ENCODE measurements around the gene RBM38.

Gene RBM38

DNA sequence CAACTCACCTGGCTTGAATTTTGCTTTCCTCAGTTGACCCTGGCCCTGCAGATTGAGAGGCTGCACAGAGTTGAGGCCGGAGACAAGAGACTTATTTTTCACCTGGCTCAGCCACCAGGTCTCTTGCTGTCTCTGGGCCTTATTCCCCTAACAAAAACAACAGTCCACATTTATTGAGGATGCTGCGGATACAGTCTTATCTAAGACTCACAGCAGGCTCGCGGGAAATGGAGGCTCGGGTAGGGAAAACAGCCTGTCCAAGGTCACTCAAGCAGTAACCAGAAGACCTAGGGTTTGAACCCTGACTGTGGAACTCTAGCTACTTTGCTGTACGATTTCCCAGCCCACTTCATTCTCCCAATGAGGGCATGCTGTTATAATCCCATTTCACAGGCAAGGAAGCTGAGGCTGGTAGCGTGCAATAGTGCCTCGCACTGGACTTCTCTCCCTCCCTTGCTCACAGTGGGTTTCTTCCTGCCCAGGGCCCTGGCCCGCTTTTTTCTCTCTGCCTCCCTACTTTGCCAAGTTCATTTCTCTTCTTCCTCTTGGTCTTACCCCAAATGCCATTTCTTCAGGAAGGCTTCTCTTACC is 57.7 kb downstream of the RBM38 start:
- H3F3A ChIP-seq (ENCODE audit: low read depth): peaks cover 16% of the 10 kb centered on the region
- no peaks in the 10 kb centered on the region for H3K27me3 ChIP-seq (ENCODE audit: insufficient read depth, low read length, poor library complexity, severe bottlenecking)
- no peaks in the 10 kb centered on the region for H3K9me3 ChIP-seq (ENCODE audit: insufficient read depth, low read depth, low read length)
- no peak overlapping the region for H2AFZ ChIP-seq (ENCODE audit: low read length)
- H3K4me2 ChIP-seq (ENCODE audit: low read depth, low read length, poor library complexity, severe bottlenecking): no peak overlapping the region
- H4K20me1 ChIP-seq (ENCODE audit: insufficient read depth, low read length, poor library complexity, severe bottlenecking): no peaks in the 10 kb centered on the region
- peak overlapping the region; percentile 76 for H3K9ac ChIP-seq (ENCODE audit: low read depth, low read length, poor library complexity, severe bottlenecking)
- no peaks in the 10 kb centered on the region for H3K36me3 ChIP-seq (ENCODE audit: insufficient read depth, low read length)
- TF ChIP-seq EZH2phosphoT487 (IDR thresholded peaks at IDR 0.05; ENCODE audit: borderline replicate concordance) (no peak), CTCF (conservative IDR thresholded peaks at IDR 0.05; ENCODE audit: low read length) (no peak)
- H3K9me2 ChIP-seq (replicated peaks; ENCODE audit: low read depth, low read length): no peaks in the 10 kb centered on the region
- H3K79me2 ChIP-seq (ENCODE audit: insufficient read depth, low read length): no peaks in the 10 kb centered on the region
- no peak overlapping the region for H3K4me3 ChIP-seq (ENCODE audit: low read length, poor library complexity, severe bottlenecking)
- H3K4me1 ChIP-seq (ENCODE audit: insufficient read depth, low read length, poor library complexity, severe bottlenecking): peaks cover 47% of the 10 kb centered on the region

- H3K9me2 ChIP-seq (replicated peaks; ENCODE audit: low read depth, low read length): no peaks in the 10 kb centered on the region
- H3K9ac ChIP-seq (ENCODE audit: low read depth, low read length, poor library complexity, severe bottlenecking): peak overlapping the region; percentile 76
- no peaks in the 10 kb centered on the region for H4K20me1 ChIP-seq (ENCODE audit: insufficient read depth, low read length, poor library complexity, severe bottlenecking)
- H3K9me3 ChIP-seq (ENCODE audit: insufficient read depth, low read depth, low read length): no peaks in the 10 kb centered on the region
- peak overlapping the region; percentile 59 for H3K4me3 ChIP-seq (ENCODE audit: low read length, poor library complexity, severe bottlenecking)
- H3K27me3 ChIP-seq (ENCODE audit: insufficient read depth, low read length, poor library complexity, severe bottlenecking): no peaks in the 10 kb centered on the region
- H2AFZ ChIP-seq (ENCODE audit: low read length): no peak overlapping the region
- peaks cover 54% of the 10 kb centered on the region for H3K4me1 ChIP-seq (ENCODE audit: insufficient read depth, low read length, poor library complexity, severe bottlenecking)
- no peaks in the 10 kb centered on the region for H3K36me3 ChIP-seq (ENCODE audit: insufficient read depth, low read length)
- peak overlapping the region; percentile 88 for H3K4me2 ChIP-seq (ENCODE audit: low read depth, low read length, poor library complexity, severe bottlenecking)
- no peak for TF ChIP-seq CTCF (conservative IDR thresholded peaks at IDR 0.05; ENCODE audit: low read length)
- no peak for TF ChIP-seq EZH2phosphoT487 (IDR thresholded peaks at IDR 0.05; ENCODE audit: borderline replicate concordance)
- H3K79me2 ChIP-seq (ENCODE audit: insufficient read depth, low read length): no peaks in the 10 kb centered on the region
- H3F3A ChIP-seq (ENCODE audit: low read depth): peaks cover 16% of the 10 kb centered on the region
Observed at GRCh38 chr20:57449398-57450354, 58.5 kb downstream of the RBM38 start.

DNA sequence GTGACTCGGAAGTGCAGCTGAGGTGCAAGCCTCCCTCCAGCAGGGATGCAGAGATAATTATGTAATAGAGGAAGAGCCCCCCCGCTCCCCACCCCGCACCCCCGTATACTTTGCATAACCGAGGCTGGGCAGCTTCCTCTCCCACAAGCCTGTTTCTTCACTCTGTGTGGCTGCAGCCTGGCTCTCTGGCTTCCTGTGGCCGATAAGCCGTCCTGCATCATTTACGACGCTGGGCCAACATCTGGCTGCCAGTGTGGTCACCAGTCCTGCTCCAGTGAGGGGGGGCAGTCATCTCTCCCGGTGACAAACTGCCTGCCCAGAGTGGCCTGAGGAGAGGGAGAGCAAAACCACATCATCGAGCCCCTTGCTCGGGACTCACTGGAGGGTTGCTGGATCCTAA is 59.2 kb downstream of the RBM38 start:
- H3K4me3 ChIP-seq (ENCODE audit: low read length, poor library complexity, severe bottlenecking): peak overlapping the region; percentile 59
- H3K4me2 ChIP-seq (ENCODE audit: low read depth, low read length, poor library complexity, severe bottlenecking): peak overlapping the region; percentile 88
- peak overlapping the region; percentile 76 for H3K9ac ChIP-seq (ENCODE audit: low read depth, low read length, poor library complexity, severe bottlenecking)

More for the DNA sequence above, 59.2 kb downstream of the RBM38 start:
- Histone ChIP-seq H3K4me1 (ENCODE audit: insufficient read depth, low read length, poor library complexity, severe bottlenecking) (peaks cover 54% of the 10 kb centered on the region), H3K9me3 (ENCODE audit: insufficient read depth, low read depth, low read length) (no peaks in the 10 kb centered on the region), H4K20me1 (ENCODE audit: insufficient read depth, low read length, poor library complexity, severe bottlenecking) (no peaks in the 10 kb centered on the region), H2AFZ (ENCODE audit: low read length) (no peak overlapping the region), H3K9me2 (replicated peaks; ENCODE audit: low read depth, low read length) (no peaks in the 10 kb centered on the region), H3K79me2 (ENCODE audit: insufficient read depth, low read length) (no peaks in the 10 kb centered on the region), H3K27me3 (ENCODE audit: insufficient read depth, low read length, poor library complexity, severe bottlenecking) (no peaks in the 10 kb centered on the region), H3F3A (ENCODE audit: low read depth) (peaks cover 16% of the 10 kb centered on the region), H3K36me3 (ENCODE audit: insufficient read depth, low read length) (no peaks in the 10 kb centered on the region)
- TF ChIP-seq CTCF (conservative IDR thresholded peaks at IDR 0.05; ENCODE audit: low read length) (no peak), EZH2phosphoT487 (IDR thresholded peaks at IDR 0.05; ENCODE audit: borderline replicate concordance) (no peak)
